IPS DF 19.7 (cell line): Measurements from ENCODE around the gene SLC23A1.
"Not testable (repeated sequence)": the region's sequence is repeated elsewhere in the genome, so short reads cannot be mapped to it uniquely, and the experiment has no call there.

Source experiments
- DNase-seq: peaks from one replicate; pipeline ENCODE4 v3.0.0-alpha.2; 2013; ENCODE audit warnings: low read depth, low spot score

Gene SLC23A1

GRCh38 chr5:139369181-139369580 lies 13.9 kb downstream of the SLC23A1 start:
- DNase-seq: no peak

DNA sequence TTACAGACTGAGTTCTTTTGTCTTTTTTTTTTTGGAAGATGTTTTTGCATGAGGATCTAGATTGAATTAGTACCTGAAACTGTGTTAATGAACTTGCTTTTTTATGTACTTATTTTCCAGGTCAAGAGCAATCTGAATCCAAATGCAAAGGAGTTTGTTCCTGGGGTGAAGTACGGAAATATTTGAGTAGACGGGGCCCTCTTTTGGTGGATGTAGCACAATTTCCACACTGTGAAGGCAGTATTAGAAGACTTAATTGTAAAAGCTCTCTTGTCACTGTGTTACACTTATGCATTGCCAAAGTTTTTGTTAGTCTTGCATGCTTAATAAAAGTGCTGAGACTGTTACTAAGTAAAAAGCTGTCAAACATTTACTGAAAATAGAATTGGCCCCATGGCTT lies 14.5 kb downstream of the SLC23A1 start:
- no peak for DNase-seq

- no peak for DNase-seq
These were observed 18.6 kb downstream of the SLC23A1 start for GRCh38 chr5:139364466-139364865.

- no peak for DNase-seq
These were observed 19.2 kb downstream of the SLC23A1 start for GRCh38 chr5:139363937-139364336.

- no peak for DNase-seq
These were observed 21.2 kb downstream of the SLC23A1 start for GRCh38 chr5:139361835-139362429.

DNA sequence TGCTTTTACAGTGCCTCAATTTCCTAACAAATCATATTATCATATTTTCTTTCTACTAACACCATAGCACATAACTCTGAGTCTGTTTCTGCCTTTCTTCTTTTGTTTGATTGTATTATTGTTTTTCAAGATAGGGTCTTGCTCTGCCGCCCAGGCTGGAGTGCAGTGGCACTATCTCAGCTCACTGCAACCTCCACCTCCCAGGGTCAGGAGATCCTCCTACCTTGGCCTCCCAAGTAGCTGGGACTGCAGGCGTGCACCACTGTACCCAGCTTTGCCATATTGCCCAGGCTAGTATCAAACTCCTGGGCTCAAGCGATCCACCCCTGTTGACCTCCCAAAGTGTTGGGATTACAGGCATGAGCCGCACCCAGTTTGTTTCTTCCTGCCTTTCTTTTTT lies 22.7 kb downstream of the SLC23A1 start:
- no peak for DNase-seq

DNA sequence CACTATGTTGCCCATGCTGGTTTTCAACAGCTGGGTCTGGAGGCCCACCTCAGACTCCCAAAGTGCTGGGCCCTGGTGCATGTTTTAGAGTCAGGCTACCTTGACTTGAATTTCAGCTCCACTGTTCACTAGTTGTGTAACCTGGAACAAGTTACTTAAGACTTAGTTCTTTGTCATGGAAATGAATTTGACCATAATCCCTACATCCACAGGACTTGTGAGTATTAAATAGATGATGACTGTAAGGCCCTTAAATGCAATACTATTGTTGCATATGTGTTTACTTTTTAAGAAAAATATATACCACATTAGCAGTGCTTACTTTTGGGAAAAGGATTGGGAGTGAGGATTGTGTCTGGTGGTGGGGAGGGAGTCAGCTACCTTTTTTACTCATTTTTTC lies 25.0 kb downstream of the SLC23A1 start:
- DNase-seq: no peak

GRCh38 chr5:139355900-139356299 lies 27.2 kb downstream of the SLC23A1 start:
- DNase-seq: not testable (repeated sequence)

- DNase-seq: no peak
These were observed 28.9 kb downstream of the SLC23A1 start for GRCh38 chr5:139354186-139354585.

DNA sequence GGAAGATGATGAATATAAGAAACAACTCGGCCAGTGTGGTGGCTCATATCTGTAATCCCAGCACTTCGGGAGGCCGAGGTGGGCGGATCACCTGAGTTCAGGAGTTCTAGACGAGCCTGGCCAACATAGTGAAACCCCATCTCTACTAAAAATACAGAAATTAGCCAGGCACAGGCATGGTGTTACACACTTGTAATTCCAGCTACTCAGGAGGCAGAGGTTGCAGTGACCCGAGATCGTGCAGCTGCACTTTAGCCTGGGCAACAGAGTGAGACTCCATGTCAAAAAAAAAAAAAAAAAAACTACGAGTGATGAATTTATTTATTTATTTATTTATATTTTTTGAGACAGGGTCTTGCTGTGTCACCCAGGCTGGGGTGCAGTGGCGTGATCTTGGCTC lies 35.2 kb downstream of the SLC23A1 start:
- DNase-seq: not testable (repeated sequence)

- not testable (repeated sequence) for DNase-seq
These were observed 37.7 kb downstream of the SLC23A1 start for GRCh38 chr5:139345442-139345841.

- no peak for DNase-seq
These were observed 38.9 kb downstream of the SLC23A1 start for GRCh38 chr5:139344177-139344576.

DNA sequence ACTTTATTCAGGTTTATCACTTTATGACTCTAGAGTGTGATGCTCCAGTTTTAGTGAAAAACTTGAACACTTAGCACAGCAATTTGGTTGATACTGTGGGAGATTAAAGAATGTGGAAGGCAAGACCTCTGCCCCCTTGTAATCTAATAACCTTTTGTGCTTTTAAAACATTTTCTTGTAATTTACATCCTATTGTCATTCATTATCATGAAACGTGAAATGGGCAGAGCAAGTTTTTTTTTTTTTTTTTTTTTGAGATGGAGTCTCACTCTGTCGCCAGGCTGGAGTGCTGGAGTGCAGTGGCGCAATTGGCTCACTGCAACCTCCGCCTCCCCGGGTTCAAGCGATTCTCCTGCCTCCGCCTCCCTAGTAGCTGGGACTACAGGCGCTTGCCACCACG lies 39.6 kb downstream of the SLC23A1 start:
- DNase-seq: no peak

DNA sequence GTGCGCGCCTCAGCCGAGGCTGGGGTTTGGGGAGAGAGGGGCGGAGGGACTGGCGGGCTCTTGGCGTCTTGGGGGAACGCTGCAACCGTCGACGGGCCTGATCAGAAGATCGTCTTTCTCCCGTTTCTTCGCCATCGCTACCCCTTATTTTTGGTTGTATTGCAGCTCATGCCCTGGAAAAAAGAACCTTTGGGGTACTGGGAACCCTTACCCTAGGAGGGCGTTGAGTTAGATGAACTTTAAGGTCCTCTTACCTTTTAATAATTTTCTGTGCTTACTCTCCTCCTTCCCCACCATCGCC lies 40.7 kb downstream of the SLC23A1 start:
- DNase-seq: no peak

GRCh38 chr5:139341689-139342422 lies 41.2 kb downstream of the SLC23A1 start, which contains the start of gene PAIP2:
PAIP2 (plus strand) TSS chr5:139341854; CDS start chr5:139363785, 21,931 bp downstream.
- DNase-seq: peak; percentile 93

- DNase-seq: no peak
These were observed 41.9 kb downstream of the SLC23A1 start for GRCh38 chr5:139341187-139341688.

GRCh38 chr5:139340051-139340450 lies 43.0 kb downstream of the SLC23A1 start:
- DNase-seq: no peak

DNA sequence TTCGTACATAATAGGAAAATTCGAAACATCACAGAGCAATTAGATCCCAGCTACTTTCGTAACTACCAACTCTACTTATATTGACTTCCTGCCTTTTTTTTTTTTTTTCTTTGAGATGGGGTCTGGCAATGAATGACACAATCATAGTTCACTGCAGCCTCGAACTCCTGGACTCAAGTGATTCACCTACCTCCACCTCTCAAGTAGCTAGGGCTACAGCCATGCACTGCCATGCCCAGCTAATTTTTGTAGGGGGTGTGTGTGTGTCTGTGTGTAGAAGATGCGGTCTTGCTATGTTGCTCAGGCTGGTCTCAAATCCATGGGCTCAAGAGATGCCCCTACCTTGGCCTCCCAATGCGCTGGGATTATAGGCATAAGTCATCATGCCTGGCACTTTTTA lies 47.3 kb downstream of the SLC23A1 start:
- no peak for DNase-seq
